Measurements from ENCODE around the gene KEAP1. TPM values are rescaled to one million over a fixed set of nuclear protein-coding genes. Genes with fewer than 3 reads are reported as not detected.

KEAP1 gene
- total RNA-seq, 2 experiments from 2014 or later, result 68.9 to 93.5 TPM

GRCh38 chr19:10521461-10522171 lies 18.5 kb upstream of the KEAP1 start:
- H3K79me2 ChIP-seq (ENCODE audit: insufficient read depth, low read depth, low read length), result no peaks in the 10 kb centered on the region
- H3K4me1 ChIP-seq (ENCODE audit: insufficient read depth, low read length, poor library complexity, severe bottlenecking), result peaks cover 13% of the 10 kb centered on the region
- H3K9me3 ChIP-seq (ENCODE audit: low read length), result no peaks in the 10 kb centered on the region
- no peak for DNase-seq (ENCODE audit: low spot score)
- POLR2A ChIA-PET, result interaction anchor here (0.6 to 1.3 kb wide), 3 partner anchors 13 to 176 kb away, joined by 3 to 4 read pairs (median 3); no protein-coding TSS in a partner anchor
- H3K27ac ChIP-seq (ENCODE audit: low read depth, low read length, poor library complexity, severe bottlenecking), result no peak overlapping the region
- BruUV-seq (replicated peaks), result no TSS peak
- H2AFZ ChIP-seq (ENCODE audit: low read length), result no peak overlapping the region
- H3K36me3 ChIP-seq (ENCODE audit: insufficient read depth, low read length), result no peaks in the 10 kb centered on the region
- intact Hi-C loops (cut with micrococcal nuclease; ENCODE audit: unreplicated experiment), result no loop called here
- H3K4me2 ChIP-seq (ENCODE audit: low read length), result no peak overlapping the region
- H3K9me2 ChIP-seq (ENCODE audit: insufficient read depth, low read length), result no peaks in the 10 kb centered on the region
- no peaks in the 10 kb centered on the region for H4K20me1 ChIP-seq (ENCODE audit: insufficient read depth, low read length)
- no peak for TF ChIP-seq CTCF (conservative IDR thresholded peaks at IDR 0.05; ENCODE audit: low read length)
- no peak for TF ChIP-seq EZH2phosphoT487 (IDR thresholded peaks at IDR 0.05; ENCODE audit: borderline replicate concordance, low read depth, low read length)
- CTCF ChIA-PET (ENCODE audit: unreplicated experiment), result no interaction called here
- no peak overlapping the region for H3K4me3 ChIP-seq (ENCODE audit: low read depth, low read length, poor library complexity, severe bottlenecking)

- H3K9me3 ChIP-seq (ENCODE audit: low read length), result no peaks in the 10 kb centered on the region
- no TSS peak for BruUV-seq (replicated peaks)
- H3K27ac ChIP-seq (ENCODE audit: low read depth, low read length, poor library complexity, severe bottlenecking), result no peak overlapping the region
- peaks cover 13% of the 10 kb centered on the region for H3K4me1 ChIP-seq (ENCODE audit: insufficient read depth, low read length, poor library complexity, severe bottlenecking)
- TF ChIP-seq EZH2phosphoT487 (IDR thresholded peaks at IDR 0.05; ENCODE audit: borderline replicate concordance, low read depth, low read length) (no peak), CTCF (conservative IDR thresholded peaks at IDR 0.05; ENCODE audit: low read length) (no peak)
- no peaks in the 10 kb centered on the region for H3K36me3 ChIP-seq (ENCODE audit: insufficient read depth, low read length)
- ChIA-PET POLR2A (no interaction called here), CTCF (ENCODE audit: unreplicated experiment) (no interaction called here)
- no peak for DNase-seq (ENCODE audit: low spot score)
- intact Hi-C loops (cut with micrococcal nuclease; ENCODE audit: unreplicated experiment), result no loop called here
- H2AFZ ChIP-seq (ENCODE audit: low read length), result no peak overlapping the region
- no peak overlapping the region for H3K4me2 ChIP-seq (ENCODE audit: low read length)
- no peaks in the 10 kb centered on the region for H3K9me2 ChIP-seq (ENCODE audit: insufficient read depth, low read length)
- no peaks in the 10 kb centered on the region for H3K79me2 ChIP-seq (ENCODE audit: insufficient read depth, low read depth, low read length)
- H4K20me1 ChIP-seq (ENCODE audit: insufficient read depth, low read length), result no peaks in the 10 kb centered on the region
- H3K4me3 ChIP-seq (ENCODE audit: low read depth, low read length, poor library complexity, severe bottlenecking), result no peak overlapping the region
These were observed 17.6 kb upstream of the KEAP1 start for GRCh38 chr19:10520652-10521318.

- intact Hi-C loops (cut with micrococcal nuclease; ENCODE audit: unreplicated experiment), result no loop called here
- peaks cover 13% of the 10 kb centered on the region for H3K4me1 ChIP-seq (ENCODE audit: insufficient read depth, low read length, poor library complexity, severe bottlenecking)
These were observed 16.3 kb upstream of the KEAP1 start for GRCh38 chr19:10519421-10519820.

More at GRCh38 chr19:10519421-10519820, 16.3 kb upstream of the KEAP1 start:
- ChIA-PET POLR2A (no interaction called here), CTCF (ENCODE audit: unreplicated experiment) (no interaction called here)
- no peak for TF ChIP-seq EZH2phosphoT487 (IDR thresholded peaks at IDR 0.05; ENCODE audit: borderline replicate concordance, low read depth, low read length)
- no peak for TF ChIP-seq CTCF (conservative IDR thresholded peaks at IDR 0.05; ENCODE audit: low read length)
- Histone ChIP-seq H3K27ac (ENCODE audit: low read depth, low read length, poor library complexity, severe bottlenecking) (no peak overlapping the region), H4K20me1 (ENCODE audit: insufficient read depth, low read length) (no peaks in the 10 kb centered on the region), H3K9me3 (ENCODE audit: low read length) (no peaks in the 10 kb centered on the region), H2AFZ (ENCODE audit: low read length) (no peak overlapping the region), H3K79me2 (ENCODE audit: insufficient read depth, low read depth, low read length) (no peaks in the 10 kb centered on the region), H3K36me3 (ENCODE audit: insufficient read depth, low read length) (no peaks in the 10 kb centered on the region), H3K4me3 (ENCODE audit: low read depth, low read length, poor library complexity, severe bottlenecking) (no peak overlapping the region), H3K9me2 (ENCODE audit: insufficient read depth, low read length) (no peaks in the 10 kb centered on the region), H3K4me2 (ENCODE audit: low read length) (no peak overlapping the region)
- no TSS peak for BruUV-seq (replicated peaks)
- no peak for DNase-seq (ENCODE audit: low spot score)
